Suprapubic skin (tissue), 2 donors: ENCODE data around the gene CTNNA1.

Experiments used
- EP300 ChIP-seq: sonication (generic); formaldehyde crosslinking; IDR thresholded peaks from one replicate; pipeline ENCODE4 v1.6.1; 2017; ENCODE audit warnings: antibody characterized with exemption
- POLR2A ChIP-seq, 2 donors: fragments of 450-650 bp; IDR thresholded peaks; one replicate each; pipeline ENCODE4 v1.6.1; 2017; ENCODE audit warnings: antibody characterized with exemption in 2 of 2, mild to moderate bottlenecking in 2 of 2, moderate library complexity in 2 of 2

DNA sequence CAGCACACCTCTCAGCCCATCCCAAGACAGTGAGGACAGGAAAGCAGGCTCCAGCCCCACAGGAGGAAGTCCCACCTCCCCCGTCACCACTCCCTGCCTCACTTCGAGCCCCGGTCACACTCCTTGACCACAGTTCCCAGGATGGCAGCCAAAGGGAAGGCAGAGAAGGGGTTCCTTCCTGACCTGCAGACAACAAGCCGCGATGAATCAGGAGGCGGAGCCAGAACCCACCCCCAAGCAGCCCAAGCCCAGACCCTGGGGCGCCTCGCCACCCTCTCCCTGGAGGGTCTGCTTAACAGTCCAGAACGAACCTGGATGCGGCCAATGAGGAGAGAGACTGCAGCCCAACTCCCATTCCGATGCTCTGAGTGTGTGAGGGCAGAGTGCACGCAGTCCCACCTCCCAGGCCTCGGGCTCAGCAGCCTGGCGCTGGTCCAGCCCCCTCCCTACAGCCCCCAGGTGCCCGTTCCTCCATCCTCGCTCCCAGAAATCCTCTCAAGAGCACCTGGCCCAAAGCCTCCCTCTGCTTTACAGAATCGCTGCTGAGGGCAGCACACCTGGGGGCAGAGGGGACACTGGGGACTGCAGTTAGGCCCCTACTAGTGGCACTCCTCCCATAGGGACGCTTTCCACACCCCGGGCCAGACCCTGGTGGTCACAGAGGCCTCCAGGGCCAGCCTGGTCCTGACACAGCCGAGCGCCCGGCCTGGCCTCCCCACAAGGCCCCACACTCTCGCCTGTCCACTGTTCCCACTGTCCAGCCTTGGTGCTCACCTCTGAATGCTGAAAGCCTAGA lies 191.5 kb downstream of the CTNNA1 start:
- no peak for TF ChIP-seq EP300
- TF ChIP-seq POLR2A (IDR thresholded peaks at IDR 0.05), result no peak
